Measurements from ENCODE around the gene VTI1A. TPM values are rescaled to one million over a fixed set of nuclear protein-coding genes. Genes with fewer than 3 reads are reported as not detected.

The VTI1A gene
- total and polyA plus RNA-seq, 2 of the 8 experiments (the other 6 are each of a cell fraction or from before 2014, with no cell fraction given): 6.0 to 20.0 TPM

DNA sequence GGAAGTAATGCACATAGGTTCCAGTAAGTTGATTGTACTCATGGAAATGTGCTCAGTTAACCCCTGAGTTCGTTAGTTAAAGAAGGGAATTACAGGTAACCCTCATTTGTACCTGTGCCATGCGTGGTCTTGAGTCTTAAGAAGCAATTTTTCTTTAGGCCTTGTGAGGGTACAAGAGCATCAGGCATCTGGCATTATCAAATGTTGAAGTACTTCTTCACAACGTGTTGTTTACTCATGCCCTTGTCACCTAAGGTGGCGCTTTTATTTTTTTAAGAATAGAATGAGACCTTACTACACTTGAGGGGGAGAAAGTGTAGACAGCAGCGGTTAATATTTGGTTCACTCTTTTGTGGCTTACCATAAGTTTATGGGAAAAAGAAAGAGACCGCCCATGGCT lies 167.1 kb downstream of the VTI1A start:
- no peak overlapping the region for H4K91ac ChIP-seq (replicated peaks; ENCODE audit: insufficient read length, low read length)
- no peak for TF ChIP-seq ASH2L (IDR thresholded peaks at IDR 0.05; ENCODE audit: low read length)
- no peak for TF ChIP-seq SP4 (IDR thresholded peaks at IDR 0.05; ENCODE audit: low read length)
- TF ChIP-seq CBX5 (IDR thresholded peaks at IDR 0.05; ENCODE audit: low read depth, low read length): no peak
- TF ChIP-seq, protein P1, sequence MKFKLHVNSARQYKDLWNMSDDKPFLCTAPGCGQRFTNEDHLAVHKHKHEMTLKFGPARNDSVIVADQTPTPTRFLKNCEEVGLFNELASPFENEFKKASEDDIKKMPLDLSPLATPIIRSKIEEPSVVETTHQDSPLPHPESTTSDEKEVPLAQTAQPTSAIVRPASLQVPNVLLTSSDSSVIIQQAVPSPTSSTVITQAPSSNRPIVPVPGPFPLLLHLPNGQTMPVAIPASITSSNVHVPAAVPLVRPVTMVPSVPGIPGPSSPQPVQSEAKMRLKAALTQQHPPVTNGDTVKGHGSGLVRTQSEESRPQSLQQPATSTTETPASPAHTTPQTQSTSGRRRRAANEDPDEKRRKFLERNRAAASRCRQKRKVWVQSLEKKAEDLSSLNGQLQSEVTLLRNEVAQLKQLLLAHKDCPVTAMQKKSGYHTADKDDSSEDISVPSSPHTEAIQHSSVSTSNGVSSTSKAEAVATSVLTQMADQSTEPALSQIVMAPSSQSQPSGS (IDR thresholded peaks at IDR 0.05; ENCODE audit: low read length): no peak
- DNase-seq (ENCODE audit: low read depth in 1 of 2, low spot score in 2 of 2) (no peak), FAIRE-seq (no peak)
- no peak overlapping the region for H2AFZ ChIP-seq (ENCODE audit: low read length)
- no peak overlapping the region for H2BK12ac ChIP-seq (ENCODE audit: low read depth, low read length)
- no peak overlapping the region for H3K4me3 ChIP-seq (ENCODE audit: extremely low read depth in 1 of 4, insufficient read depth in 2 of 4, low read depth in 3 of 4, low read length in 4 of 4)
- no peak overlapping the region for H3K9ac ChIP-seq (replicated peaks in 1 of 4; ENCODE audit: extremely low read depth in 1 of 4, low read depth in 3 of 4, low read length in 3 of 4)
- WGBS, 2 experiments (ENCODE audit: extremely low coverage in 1 of 2, insufficient coverage in 1 of 2, insufficient read length in 1 of 2, insufficient replicate concordance in 2 of 2, low coverage in 1 of 2, low lambda C conversion rate in 2 of 2, missing lambda C conversion rate in 1 of 2): 91% methylated on average over 6 of the region's 6 CpGs; no CpG with 5 or more reads in 1 of the 2 experiments
- no peaks in the 10 kb centered on the region for H3K36me3 ChIP-seq (ENCODE audit: control insufficient read depth in 2 of 4, insufficient read depth in 4 of 4, low read length in 3 of 4)
- H3K4me2 ChIP-seq (ENCODE audit: insufficient read depth in 1 of 2, low read depth in 2 of 2, low read length in 2 of 2): no peak overlapping the region
- H3K4ac ChIP-seq (replicated peaks; ENCODE audit: insufficient read length, low read depth, low read length): no peak overlapping the region
- no peaks in the 10 kb centered on the region for H3K79me1 ChIP-seq (ENCODE audit: low read depth, low read length)
- no peak overlapping the region for H3K23ac ChIP-seq (ENCODE audit: insufficient read length)
- H2BK5ac ChIP-seq (ENCODE audit: low read depth, low read length): no peak overlapping the region
- H3K9me3 ChIP-seq (ENCODE audit: insufficient read depth in 2 of 2, low read depth in 1 of 2, low read length in 1 of 2): peaks cover 0 to 13% of the 10 kb centered on the region in 2 experiments; a peak in 2 of 4 replicates
- no peaks in the 10 kb centered on the region for H3K79me2 ChIP-seq (ENCODE audit: control insufficient read depth in 1 of 2, insufficient read depth in 2 of 2, low read length in 2 of 2)
- no peak overlapping the region for H2BK20ac ChIP-seq (ENCODE audit: low read length)
- H3K14ac ChIP-seq (ENCODE audit: insufficient read length): no peak overlapping the region
- ChIA-PET POLR2A (ENCODE audit: partially characterized antibody) (no interaction called here), CTCF (ENCODE audit: partially characterized antibody) (interaction anchor here (0.9 kb wide), 1 partner anchor 35 kb away, joined by 4 read pairs; no protein-coding TSS in a partner anchor)
- H3K4me1 ChIP-seq (replicated peaks in 1 of 4; ENCODE audit: control insufficient read depth in 3 of 4, insufficient read depth in 4 of 4, low read length in 3 of 4): no peaks in the 10 kb centered on the region
- H2BK120ac ChIP-seq (replicated peaks; ENCODE audit: low read depth, low read length): no peak overlapping the region
- no peak overlapping the region for H3K56ac ChIP-seq (replicated peaks; ENCODE audit: insufficient read length, low read depth, low read length)
- no peaks in the 10 kb centered on the region for H4K20me1 ChIP-seq (replicated peaks in 1 of 2; ENCODE audit: control insufficient read depth in 1 of 2, insufficient read depth in 2 of 2, low read length in 2 of 2)
- no peak overlapping the region for H3K27ac ChIP-seq (ENCODE audit: low read depth, low read length)
- H4K5ac ChIP-seq (ENCODE audit: insufficient read length, low read depth, low read length): no peak overlapping the region
- H4K8ac ChIP-seq (ENCODE audit: extremely low read depth, insufficient read depth, low read length): no peak overlapping the region
- H3K23me2 ChIP-seq (ENCODE audit: low read depth, low read length): no peaks in the 10 kb centered on the region
- no peak overlapping the region for H2BK15ac ChIP-seq (ENCODE audit: low read length)
- H3K18ac ChIP-seq (ENCODE audit: extremely low read depth, low read length): no peak overlapping the region
- H3K27me3 ChIP-seq (replicated peaks in 1 of 4; ENCODE audit: control insufficient read depth in 3 of 4, extremely low read depth in 1 of 4, insufficient read depth in 3 of 4, low read length in 3 of 4): no peaks in the 10 kb centered on the region
- H2AK5ac ChIP-seq (ENCODE audit: low read depth, low read length): no peak overlapping the region
